Mesodermal cell (in vitro differentiated cells): ENCODE data around the gene ATG7.

ENCODE experiments used
- H3K27ac ChIP-seq: 2 replicates; pipeline ENCODE4 v1.7.0; 2013; ENCODE audit warnings: mild to moderate bottlenecking, low read depth, low read length, moderate library complexity; ENCODE audit not compliant: severe bottlenecking
- H3K36me3 ChIP-seq: 2 replicates; pipeline ENCODE4 v1.7.1; 2013; ENCODE audit warnings: mild to moderate bottlenecking, low read length, moderate library complexity; ENCODE audit not compliant: control insufficient read depth, insufficient read depth
- H3K4me1 ChIP-seq: one replicate; pipeline ENCODE4 v1.7.1; 2013; ENCODE audit warnings: mild to moderate bottlenecking, low read length; ENCODE audit not compliant: insufficient read depth, control insufficient read depth, poor library complexity, severe bottlenecking
- H3K4me3 ChIP-seq: 2 replicates; pipeline ENCODE4 v1.7.0; 2013; ENCODE audit warnings: low read length, control low read depth, mild to moderate bottlenecking; ENCODE audit not compliant: insufficient read depth, poor library complexity, severe bottlenecking; ENCODE audit errors: extremely low read depth
- H3K9me3 ChIP-seq: 2 replicates; pipeline ENCODE4 v1.7.1; 2013; ENCODE audit warnings: mild to moderate bottlenecking, low read length, moderate library complexity; ENCODE audit not compliant: control insufficient read depth
- WGBS, 2 experiments: methylation state at CpG; one replicate each; pipeline ENCODE4 v1.1.5; 2013; ENCODE audit warnings: missing lambda C conversion rate in 2 of 2; ENCODE audit not compliant: insufficient coverage in 2 of 2; 5-methylcytosine and 5-hydroxymethylcytosine counted together

ATG7 gene

GRCh38 chr3:11535243-11535960 is 263.2 kb downstream of the ATG7 start:
- H3K9me3 ChIP-seq, result no peaks in the 10 kb centered on the region
- H3K36me3 ChIP-seq, result no peaks in the 10 kb centered on the region
- no peak overlapping the region for H3K4me3 ChIP-seq
- no peaks in the 10 kb centered on the region for H3K4me1 ChIP-seq
- 82 to 90% methylated on average over 10 to 13 of the region's 13 CpGs for WGBS, 2 experiments
- H3K27ac ChIP-seq, result no peak overlapping the region

GRCh38 chr3:11536132-11536935 is 264.1 kb downstream of the ATG7 start:
- WGBS, 2 experiments, result 92 to 97% methylated on average over 19 to 20 of the region's 23 CpGs
- Histone ChIP-seq H3K4me1 (no peaks in the 10 kb centered on the region), H3K36me3 (no peaks in the 10 kb centered on the region), H3K27ac (no peak overlapping the region), H3K4me3 (no peak overlapping the region), H3K9me3 (no peaks in the 10 kb centered on the region)

- H3K27ac ChIP-seq, result no peak overlapping the region
- no peak overlapping the region for H3K4me3 ChIP-seq
- WGBS, 2 experiments, result 92 to 94% methylated on average over 9 of the region's 12 CpGs
- H3K9me3 ChIP-seq, result no peaks in the 10 kb centered on the region
- H3K36me3 ChIP-seq, result no peaks in the 10 kb centered on the region
- peaks cover 2% of the 10 kb centered on the region for H3K4me1 ChIP-seq
These were observed 264.9 kb downstream of the ATG7 start for GRCh38 chr3:11536936-11537612.

GRCh38 chr3:11538581-11538980 is 266.4 kb downstream of the ATG7 start:
- Histone ChIP-seq H3K27ac (no peak overlapping the region), H3K36me3 (no peaks in the 10 kb centered on the region), H3K9me3 (no peaks in the 10 kb centered on the region), H3K4me3 (no peak overlapping the region), H3K4me1 (peaks cover 2% of the 10 kb centered on the region)
- WGBS, 2 experiments, result 100% methylated on average over 1 of the region's 3 CpGs; no CpG with 5 or more reads in 1 of the 2 experiments

GRCh38 chr3:11539218-11539617 is 267.0 kb downstream of the ATG7 start:
- 82 to 93% methylated on average over 2 to 5 of the region's 5 CpGs for WGBS, 2 experiments
- H3K27ac ChIP-seq, result no peak overlapping the region
- no peak overlapping the region for H3K4me3 ChIP-seq
- H3K4me1 ChIP-seq, result peaks cover 2% of the 10 kb centered on the region
- H3K36me3 ChIP-seq, result no peaks in the 10 kb centered on the region
- no peaks in the 10 kb centered on the region for H3K9me3 ChIP-seq

GRCh38 chr3:11539677-11540076 is 267.5 kb downstream of the ATG7 start:
- no peak overlapping the region for H3K4me3 ChIP-seq
- WGBS, 2 experiments, result 87 to 92% methylated on average over 9 to 11 of the region's 14 CpGs

GRCh38 chr3:11541321-11542303 is 269.4 kb downstream of the ATG7 start:
- Histone ChIP-seq H3K27ac (no peak overlapping the region), H3K9me3 (no peaks in the 10 kb centered on the region), H3K4me1 (peaks cover 8% of the 10 kb centered on the region), H3K4me3 (no peak overlapping the region), H3K36me3 (no peaks in the 10 kb centered on the region)
- 94 to 95% methylated on average over 11 to 14 of the region's 16 CpGs for WGBS, 2 experiments

More at GRCh38 chr3:11539677-11540076, 267.5 kb downstream of the ATG7 start:
- Histone ChIP-seq H3K27ac (no peak overlapping the region), H3K4me1 (peaks cover 3% of the 10 kb centered on the region), H3K36me3 (no peaks in the 10 kb centered on the region), H3K9me3 (no peaks in the 10 kb centered on the region)

- peaks cover 8% of the 10 kb centered on the region for H3K4me1 ChIP-seq
- H3K36me3 ChIP-seq, result peaks cover under 1% of the 10 kb centered on the region
- 92 to 96% methylated on average over 5 to 7 of the region's 7 CpGs for WGBS, 2 experiments
- H3K27ac ChIP-seq, result no peak overlapping the region
- H3K4me3 ChIP-seq, result no peak overlapping the region
- no peaks in the 10 kb centered on the region for H3K9me3 ChIP-seq
These were observed 270.4 kb downstream of the ATG7 start for GRCh38 chr3:11542551-11542950.

- Histone ChIP-seq H3K36me3 (peaks cover 5% of the 10 kb centered on the region), H3K27ac (no peak overlapping the region), H3K4me3 (no peak overlapping the region), H3K9me3 (no peaks in the 10 kb centered on the region), H3K4me1 (peaks cover 8% of the 10 kb centered on the region)
- 94 to 97% methylated on average over 16 to 17 of the region's 19 CpGs for WGBS, 2 experiments
These were observed 271.1 kb downstream of the ATG7 start for GRCh38 chr3:11543141-11543947.
